HT-29 (cell line): Measurements from ENCODE around the gene SFXN5. TPM values are rescaled to one million over a fixed set of nuclear protein-coding genes. Genes with fewer than 3 reads are reported as not detected.

Source experiments
- DNase-seq: peaks from one replicate; pipeline ENCODE4 v3.0.0-alpha.2; 2015; ENCODE audit warnings: low spot score
- total RNA-seq: library from RNA; depleted of rRNA; stranded (reverse); fragments of >200 nt; shearing (Covaris generic); gene quantifications from 2 replicates; pipeline ENCODE4 v1.2.3, GENCODE V29; 2014

SFXN5 gene
- total RNA-seq, 1 experiment from 2014 or later, result 49.4 TPM

GRCh38 chr2:72980535-72981217, 90.8 kb downstream of the SFXN5 start:
- no peak for DNase-seq

DNA sequence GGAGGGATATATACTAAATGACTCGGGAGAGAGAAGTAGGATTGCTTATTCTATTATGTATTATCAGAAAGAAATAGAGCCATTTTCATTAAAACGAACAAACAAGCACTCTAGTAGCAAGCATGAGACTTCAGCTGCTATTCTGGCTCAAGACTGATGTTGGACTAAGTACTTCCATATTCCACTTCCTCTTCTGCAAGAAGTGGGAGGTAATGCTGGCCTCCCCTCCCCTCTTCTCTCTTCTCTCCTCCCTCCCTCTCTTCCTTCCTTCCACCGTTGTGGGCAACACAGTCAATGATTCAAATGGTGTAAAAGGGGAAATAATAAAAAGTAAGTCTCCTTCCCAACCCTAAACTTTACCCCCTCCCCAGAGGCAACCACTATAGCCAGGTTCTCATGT, 91.6 kb downstream of the SFXN5 start:
- DNase-seq, result no peak

DNA sequence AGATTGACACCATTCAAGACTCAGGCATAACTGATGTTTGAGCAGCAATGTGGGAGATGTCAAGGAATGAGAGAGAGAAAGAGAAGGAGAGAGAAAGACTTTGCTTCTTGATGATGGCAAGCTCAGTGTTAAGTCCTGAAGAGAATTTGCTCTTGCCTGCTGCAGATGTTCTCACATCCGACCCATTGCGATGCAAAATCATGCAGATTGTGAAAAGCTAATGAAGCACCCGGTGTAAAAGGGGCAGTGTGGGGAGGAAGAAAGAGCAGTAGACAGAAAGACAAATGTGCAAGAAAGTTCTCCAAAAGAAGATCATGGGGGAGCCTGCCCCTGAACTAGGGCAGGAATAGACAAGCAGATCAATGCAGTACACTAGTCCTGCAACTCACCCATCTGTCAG, 96.5 kb downstream of the SFXN5 start:
- DNase-seq, result no peak

GRCh38 chr2:72974436-72974754, 97.1 kb downstream of the SFXN5 start:
- DNase-seq, result no peak

DNA sequence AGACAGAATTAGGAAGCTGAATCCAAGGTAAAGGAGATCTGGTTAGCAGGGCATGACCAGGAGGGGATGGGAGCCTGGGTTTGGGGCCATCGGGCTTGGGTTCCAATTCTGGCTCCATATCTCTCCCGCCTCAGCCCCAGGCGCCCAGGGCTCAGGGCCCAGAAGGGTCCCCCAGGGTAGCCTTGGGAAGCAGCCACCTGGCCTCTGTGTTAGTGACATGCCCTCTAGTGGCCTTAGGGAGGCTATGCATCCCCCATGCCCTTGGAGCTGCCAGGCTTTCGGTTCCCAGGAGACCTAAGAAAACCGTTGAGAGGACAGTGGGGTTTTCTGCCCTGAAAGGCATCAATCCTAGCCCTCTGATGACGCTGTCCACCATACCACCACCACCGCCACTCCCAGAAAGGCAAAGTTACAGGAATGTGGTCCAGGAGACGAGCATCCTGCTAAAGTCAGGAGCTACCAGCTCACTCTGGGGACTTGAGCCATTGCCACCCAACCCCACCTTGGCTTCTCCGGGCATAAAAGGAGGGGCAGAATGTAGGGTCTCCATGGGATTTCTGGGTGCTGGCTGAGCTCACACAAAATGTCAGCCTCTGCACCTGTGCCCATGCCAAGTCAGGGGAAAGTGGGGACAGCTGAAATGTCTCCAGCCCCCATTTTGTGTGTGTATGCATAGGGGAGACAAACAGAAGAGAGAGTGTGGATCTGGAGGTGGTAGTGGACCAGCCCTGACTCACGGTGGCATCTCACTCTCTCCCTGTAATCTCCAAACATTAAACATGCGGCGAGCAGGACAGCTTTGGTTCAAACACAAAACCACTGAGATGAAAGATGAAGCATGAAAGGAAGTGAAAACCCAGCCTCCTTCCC, 97.7 kb downstream of the SFXN5 start:
- DNase-seq, result peak; percentile 77

DNA sequence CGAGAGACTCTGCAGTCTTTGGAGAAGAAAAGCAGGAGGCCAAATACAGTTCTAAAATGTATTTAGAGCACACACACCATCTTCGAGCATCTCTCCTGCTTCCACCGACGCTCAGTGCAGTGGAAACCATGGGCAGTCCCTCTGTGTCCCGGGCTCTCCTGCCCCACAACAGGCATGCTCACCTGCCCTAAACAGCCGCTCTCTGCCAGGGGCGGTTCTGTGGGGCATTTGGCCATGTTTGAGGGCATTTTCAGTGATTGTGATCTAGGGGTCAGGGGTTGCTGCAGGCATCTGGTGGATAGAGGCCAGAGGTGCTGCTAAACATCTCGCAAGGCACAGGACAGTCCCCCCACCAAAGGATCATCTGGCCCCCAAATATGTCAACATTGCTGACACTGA, 98.4 kb downstream of the SFXN5 start:
- no peak for DNase-seq

DNA sequence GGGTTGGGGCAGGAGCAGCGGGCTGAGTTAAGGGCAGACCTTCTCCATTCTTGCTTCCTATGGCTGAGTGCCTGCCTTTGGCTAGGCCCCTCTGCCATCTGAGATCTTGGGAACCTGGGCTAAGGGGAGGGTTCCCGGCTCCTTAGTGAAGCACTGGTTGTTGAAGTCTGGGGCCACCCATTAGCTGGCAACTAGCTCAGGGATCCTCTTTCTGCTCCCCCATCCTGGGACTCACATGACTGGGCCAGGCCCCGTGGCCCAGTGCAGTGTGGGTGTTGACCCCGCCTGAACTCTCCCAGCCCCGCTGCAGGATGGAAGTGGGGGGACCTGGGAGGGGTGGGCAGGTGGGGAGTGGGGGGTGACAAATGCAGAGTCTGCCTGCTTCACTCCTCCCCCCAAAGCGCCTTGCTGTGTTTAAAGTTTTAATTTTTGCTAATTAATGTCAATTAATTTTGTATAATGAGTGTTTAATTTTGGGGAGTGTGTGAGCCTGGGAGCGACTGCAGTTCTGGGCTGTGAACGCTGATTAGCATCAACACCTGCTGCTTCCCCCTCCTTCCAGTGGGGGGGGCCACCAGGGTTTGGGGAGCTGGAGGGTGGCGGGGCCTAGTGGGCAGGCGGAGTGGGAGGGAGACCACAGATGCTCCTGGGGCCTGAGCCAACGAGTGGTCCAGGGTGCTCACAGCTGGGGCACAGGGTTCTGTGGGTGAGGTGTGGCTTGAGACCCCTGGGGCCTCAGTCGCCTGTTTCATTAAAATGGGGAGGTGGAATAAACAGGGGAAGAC, 99.0 kb downstream of the SFXN5 start:
- DNase-seq, result no peak

DNA sequence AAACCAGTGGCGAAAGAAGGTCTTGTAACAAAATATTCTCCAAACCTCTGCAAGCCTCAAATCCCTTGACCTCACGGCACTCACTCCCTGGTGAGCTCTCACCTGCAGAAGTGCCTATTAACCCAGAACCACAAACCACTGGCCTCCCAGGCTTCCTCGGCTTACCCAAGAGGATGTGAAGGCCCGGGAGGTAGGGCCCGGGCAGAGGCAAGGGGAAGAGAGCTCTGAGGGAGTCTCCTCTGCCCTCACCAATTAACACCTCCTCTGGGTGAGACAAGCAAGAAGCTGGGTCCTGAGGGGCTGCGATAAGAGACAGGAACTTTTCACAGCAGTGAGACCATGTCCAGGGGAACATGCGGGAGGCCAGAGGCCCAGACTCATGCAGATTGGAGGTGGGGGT, 100.5 kb downstream of the SFXN5 start:
- no peak for DNase-seq

- DNase-seq, result no peak
Measured at GRCh38 chr2:72969706-72970105, 101.8 kb downstream of the SFXN5 start.

- no peak for DNase-seq
Measured at GRCh38 chr2:72968286-72968685, 103.2 kb downstream of the SFXN5 start.

DNA sequence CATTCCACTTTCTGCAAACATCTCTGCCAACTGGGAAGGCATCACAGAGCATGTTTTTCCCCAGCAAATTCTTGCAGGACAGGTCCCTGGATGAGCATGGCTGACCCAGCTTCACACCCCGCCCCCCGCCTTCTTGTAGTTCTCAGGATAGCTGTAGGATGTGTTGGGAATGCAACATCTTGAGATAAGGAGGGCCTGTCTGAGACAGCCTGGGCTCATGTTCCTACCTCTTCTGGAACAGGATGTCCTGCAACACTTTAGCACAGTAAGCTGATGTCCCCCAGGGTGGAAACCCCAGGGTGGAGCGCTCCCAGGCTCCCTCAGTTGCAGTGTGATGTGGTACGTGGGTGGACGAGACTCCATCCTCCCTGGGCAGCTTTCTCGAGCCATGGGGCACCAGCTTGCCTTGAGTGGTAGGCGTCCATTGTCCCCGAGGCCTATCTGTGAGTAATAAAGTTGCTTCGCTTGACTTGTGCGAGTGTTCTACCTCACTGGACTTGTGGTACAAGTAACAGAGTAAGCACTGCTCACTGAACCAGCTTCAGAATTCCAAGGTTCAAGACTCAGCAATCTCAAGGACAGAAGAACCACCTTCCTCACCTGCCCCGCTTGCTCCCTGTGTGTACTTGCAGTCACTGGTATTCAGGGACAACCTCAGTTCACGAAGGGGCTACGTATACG, 105.6 kb downstream of the SFXN5 start:
- no peak for DNase-seq

- DNase-seq, result no peak
Measured at GRCh38 chr2:72965016-72965415, 106.5 kb downstream of the SFXN5 start.

DNA sequence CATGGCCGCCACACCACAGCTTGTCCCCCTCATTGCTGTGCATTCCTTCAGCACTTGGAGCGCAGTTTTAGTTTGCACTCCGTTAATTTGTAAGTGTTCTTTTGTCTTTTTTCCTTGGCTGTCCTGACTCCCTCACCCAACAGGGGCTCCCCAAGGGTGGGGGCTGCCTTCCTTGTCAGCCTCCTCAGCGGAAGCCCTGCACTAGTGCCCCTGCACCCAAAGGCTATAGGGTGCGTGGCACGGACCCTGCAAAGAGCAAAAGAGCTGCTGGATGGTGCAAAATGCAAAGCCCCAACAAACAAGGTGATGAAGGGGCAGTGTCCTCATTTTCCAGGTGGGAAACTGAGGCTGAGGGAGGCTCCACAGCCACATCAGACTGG, 107.4 kb downstream of the SFXN5 start:
- DNase-seq, result no peak

- no peak for DNase-seq
Measured at GRCh38 chr2:72963423-72964145, 107.9 kb downstream of the SFXN5 start.

DNA sequence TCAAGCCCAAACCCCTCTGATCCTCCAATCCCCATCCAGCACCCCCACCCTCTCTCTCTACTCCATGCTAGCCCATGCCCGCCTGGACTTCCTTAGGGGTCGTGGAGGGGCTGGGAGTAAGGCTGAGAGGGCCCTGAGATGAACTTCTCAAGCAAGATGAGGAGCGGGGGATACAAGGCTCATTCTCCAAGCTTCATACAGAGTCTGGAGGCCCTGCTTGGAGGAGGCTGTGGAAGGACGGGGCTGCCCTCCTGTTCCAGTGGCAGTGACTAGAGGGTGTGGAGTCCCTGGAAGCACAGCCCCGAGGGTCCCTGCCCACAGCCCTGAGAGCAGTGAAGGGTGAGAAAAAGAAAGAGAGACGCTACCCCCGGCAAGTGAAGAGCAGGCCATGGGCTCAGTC, 108.6 kb downstream of the SFXN5 start:
- no peak for DNase-seq

DNA sequence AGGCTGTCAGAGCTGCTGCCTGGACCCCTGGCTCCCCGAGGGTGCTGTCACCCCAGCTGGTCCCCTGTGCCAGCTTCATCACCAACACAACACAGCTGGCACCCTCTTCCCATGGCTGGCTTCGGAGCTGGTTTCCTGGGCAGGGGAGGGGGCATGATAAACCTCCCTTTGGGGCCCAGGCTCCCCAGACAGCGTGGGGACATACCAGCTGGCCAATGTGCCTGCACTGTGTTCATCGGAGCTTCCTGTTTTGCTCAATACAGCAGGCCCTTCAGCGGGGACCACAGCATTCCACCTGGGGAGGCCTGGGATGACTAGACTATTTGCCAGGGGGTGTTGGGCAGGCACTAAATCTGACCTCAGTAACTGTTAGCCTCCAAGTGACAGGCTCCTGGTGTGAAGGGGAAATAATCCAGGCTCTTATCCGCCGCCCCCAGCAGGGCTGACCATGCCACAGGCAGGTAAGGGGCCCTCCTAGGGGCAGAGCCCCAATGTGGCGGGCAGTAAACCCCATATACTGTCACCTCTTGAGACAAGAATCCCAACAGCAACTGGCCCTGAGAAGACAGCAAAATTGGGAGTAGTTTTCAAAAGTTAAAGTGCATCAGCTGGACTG, 109.6 kb downstream of the SFXN5 start:
- DNase-seq, result no peak

DNA sequence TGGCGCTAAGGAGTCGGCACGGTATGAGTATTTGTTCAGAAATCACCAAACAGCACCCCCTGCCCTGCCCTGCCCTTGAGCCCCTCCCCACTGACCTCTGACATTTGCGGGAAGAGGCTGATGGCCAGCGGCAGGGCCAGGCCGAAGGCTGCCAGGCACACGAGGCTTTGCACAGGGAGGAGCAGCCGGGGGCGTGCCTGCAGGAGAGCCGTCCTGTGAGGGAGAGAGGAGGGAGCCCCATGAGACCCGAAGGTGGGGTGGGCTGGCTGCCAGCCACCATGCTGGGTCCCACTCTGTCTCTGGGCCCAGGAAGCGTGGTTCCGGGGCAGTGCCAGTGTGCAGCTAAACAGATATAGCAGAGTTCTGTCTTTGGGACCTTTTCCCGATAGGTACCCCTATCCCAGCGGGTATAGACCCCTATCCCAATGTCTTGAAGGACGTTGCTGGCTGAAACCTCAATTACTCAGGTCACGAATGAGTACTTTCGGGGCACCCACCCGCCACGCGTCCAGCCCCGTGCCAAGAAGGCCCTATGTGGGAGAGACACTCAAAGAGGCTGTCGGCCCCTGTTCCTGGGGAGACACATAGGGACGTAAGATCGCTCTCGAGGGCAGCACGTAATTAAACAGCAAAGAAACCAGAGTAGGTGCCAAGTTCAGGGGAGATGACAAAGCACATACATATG, 110.3 kb downstream of the SFXN5 start:
- DNase-seq, result no peak

DNA sequence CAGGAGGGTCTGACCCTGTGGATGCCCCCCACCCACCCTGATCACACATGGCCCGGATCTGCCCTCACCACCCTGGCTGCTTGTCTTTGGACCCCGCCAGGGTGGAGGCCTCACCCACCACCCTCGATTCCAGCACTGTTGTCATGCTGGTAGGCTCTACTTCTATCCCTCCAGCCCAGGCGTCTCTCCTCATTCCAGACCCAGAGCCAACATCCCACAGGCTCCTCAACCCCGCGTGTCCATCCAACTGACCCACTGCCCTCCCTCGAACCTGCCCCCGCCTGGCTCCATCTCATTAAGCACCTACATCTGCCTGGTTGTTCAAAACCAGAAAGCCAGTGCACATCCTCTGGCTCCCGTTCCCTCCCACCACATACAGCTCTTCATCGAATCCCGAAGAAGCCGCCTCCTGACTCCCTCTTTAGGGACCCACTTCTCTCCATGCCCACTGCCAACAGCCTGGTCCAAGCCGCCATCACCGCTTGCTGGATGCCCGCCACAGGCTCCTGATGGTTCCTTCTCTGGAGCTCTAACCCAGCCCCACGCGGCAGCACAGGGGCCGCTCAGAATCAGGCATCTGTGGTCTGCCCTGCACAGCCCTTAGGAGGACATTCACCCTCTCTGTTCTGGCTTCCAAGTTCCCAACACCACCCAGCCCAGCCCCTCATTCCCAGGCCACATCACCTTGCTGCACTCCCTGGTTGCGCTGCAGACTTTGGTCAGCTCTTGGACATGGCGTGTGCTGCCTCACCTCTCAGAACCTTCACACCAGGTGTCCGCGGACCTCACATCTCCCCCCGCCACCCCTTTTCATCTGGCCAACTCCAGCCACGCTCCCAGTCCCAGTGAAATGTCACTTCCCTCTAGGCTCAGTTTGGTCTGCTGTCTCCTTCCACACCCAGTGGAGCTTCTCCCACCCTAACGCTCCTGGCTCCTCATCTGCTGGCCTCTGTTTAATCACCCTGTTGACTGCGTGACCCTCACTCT, 111.2 kb downstream of the SFXN5 start:
- no peak for DNase-seq

GRCh38 chr2:72959554-72959953, 112.0 kb downstream of the SFXN5 start:
- no peak for DNase-seq
